Tibial nerve (tissue), 3 donors: ENCODE data around the gene PKNOX1.
"Not testable (repeated sequence)": the region's sequence is repeated elsewhere in the genome, so short reads cannot be mapped to it uniquely, and the experiment has no call there.

Experiments used
- POLR2A ChIP-seq, 2 donors: fragments of 450-650 bp; IDR thresholded peaks; one replicate each; pipeline ENCODE4 v1.6.1; 2017; ENCODE audit warnings: antibody characterized with exemption in 2 of 2, mild to moderate bottlenecking in 2 of 2, moderate library complexity in 2 of 2
- TF ChIP-seq, protein P1 (sequence below), 5 experiments: fragments of 200-600 bp in 3 of 5; fragments of 450-650 bp in 2 of 5; sonication (generic) in 3 of 5; IDR thresholded peaks; one replicate each; pipeline ENCODE4 v1.5.1; 2016 to 2019; ENCODE audit warnings: antibody characterized with exemption in 5 of 5, mild to moderate bottlenecking in 3 of 5, moderate library complexity in 2 of 5

DNA sequence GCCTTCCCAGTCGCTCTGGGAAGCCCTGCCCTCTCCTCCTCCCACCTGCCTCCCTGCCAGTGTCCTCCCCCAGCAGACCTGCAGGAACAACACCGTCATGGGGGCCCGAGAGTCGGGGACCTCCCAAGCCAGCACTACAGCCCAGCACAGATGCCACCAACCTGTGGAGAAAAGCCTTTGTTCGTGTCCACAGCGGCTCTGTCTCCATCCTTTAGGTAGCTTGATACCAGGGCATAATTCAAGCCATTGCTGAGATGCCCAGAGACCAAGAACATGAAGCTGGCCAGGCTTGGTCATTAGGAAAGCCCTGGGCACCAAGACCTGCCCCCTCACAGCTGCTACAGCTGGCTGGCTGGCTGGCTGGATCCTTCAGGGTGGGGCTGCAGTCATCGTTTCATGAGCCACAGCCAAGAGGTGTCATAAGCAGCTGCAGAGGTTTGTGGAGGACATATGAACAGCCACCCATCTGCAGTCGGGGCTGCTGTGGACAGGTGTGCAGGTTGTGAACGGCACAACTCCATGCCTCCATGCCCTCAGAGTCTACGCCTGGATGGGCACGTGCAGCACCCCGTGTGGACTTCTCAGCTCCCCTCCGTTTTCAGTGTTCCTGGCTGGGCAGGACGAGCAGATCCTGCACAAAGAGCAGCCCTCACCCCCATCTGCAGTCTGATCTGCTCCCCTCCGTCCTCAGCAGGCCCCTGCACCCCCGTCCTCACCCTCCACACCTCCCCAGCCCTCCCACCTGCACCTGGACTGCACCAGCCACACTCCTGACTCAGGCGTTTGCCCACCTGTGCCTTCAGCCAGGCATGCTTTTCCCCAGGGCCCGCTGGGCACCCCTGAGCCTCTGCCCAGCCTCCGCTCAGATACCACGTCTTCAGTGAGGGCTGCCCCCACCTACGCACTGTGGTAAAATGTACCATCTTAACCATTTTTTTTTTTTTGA, 71.8 kb downstream of the PKNOX1 start:
- TF ChIP-seq, protein P1, sequence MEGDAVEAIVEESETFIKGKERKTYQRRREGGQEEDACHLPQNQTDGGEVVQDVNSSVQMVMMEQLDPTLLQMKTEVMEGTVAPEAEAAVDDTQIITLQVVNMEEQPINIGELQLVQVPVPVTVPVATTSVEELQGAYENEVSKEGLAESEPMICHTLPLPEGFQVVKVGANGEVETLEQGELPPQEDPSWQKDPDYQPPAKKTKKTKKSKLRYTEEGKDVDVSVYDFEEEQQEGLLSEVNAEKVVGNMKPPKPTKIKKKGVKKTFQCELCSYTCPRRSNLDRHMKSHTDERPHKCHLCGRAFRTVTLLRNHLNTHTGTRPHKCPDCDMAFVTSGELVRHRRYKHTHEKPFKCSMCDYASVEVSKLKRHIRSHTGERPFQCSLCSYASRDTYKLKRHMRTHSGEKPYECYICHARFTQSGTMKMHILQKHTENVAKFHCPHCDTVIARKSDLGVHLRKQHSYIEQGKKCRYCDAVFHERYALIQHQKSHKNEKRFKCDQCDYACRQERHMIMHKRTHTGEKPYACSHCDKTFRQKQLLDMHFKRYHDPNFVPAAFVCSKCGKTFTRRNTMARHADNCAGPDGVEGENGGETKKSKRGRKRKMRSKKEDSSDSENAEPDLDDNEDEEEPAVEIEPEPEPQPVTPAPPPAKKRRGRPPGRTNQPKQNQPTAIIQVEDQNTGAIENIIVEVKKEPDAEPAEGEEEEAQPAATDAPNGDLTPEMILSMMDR (IDR thresholded peaks at IDR 0.05) = not testable (repeated sequence)
- not testable (repeated sequence) for TF ChIP-seq POLR2A (IDR thresholded peaks at IDR 0.05)
